HEK293T (cell line): ENCODE data around the gene ADGRL3.
"Not testable (repeated sequence)": the region's sequence is repeated elsewhere in the genome, so short reads cannot be mapped to it uniquely, and the experiment has no call there.

Source experiments
- CTCF ChIA-PET: fragments of 350-600 bp; formaldehyde crosslinking; extraction: SDS; loops from one replicate; lab custom pipeline; 2021; ENCODE audit warnings: antibody characterized with exemption, inconsistent platforms; lab: Yijun Ruan, JAX
- POLR2A ChIA-PET: fragments of 350-600 bp; formaldehyde crosslinking; extraction: SDS; loops from one replicate; lab custom pipeline; 2020; ENCODE audit warnings: antibody characterized with exemption, inconsistent platforms; lab: Yijun Ruan, JAX
- DNase-seq: peaks from one replicate; pipeline ENCODE4 v3.0.0; 2012; ENCODE audit warnings: mixed read lengths; ENCODE audit errors: extremely low spot score
- ARNT ChIP-seq: fragments of 450-650 bp; IDR thresholded peaks from 2 replicates; pipeline ENCODE4 v1.6.1; 2017; ENCODE audit warnings: mild to moderate bottlenecking
- BHLHE40 ChIP-seq: fragments of 450-650 bp; IDR thresholded peaks from 2 replicates; pipeline ENCODE4 v1.6.1; 2016; ENCODE audit warnings: mild to moderate bottlenecking, moderate library complexity, borderline replicate concordance
- CTBP1 ChIP-seq: fragments of 450-650 bp; IDR thresholded peaks from 2 replicates; pipeline ENCODE4 v1.6.1; 2016; ENCODE audit warnings: borderline replicate concordance
- ELF4 ChIP-seq: fragments of 450-650 bp; IDR thresholded peaks from 2 replicates; pipeline ENCODE4 v1.6.1; 2017; ENCODE audit warnings: antibody characterized with exemption
- FOXA1 ChIP-seq: fragments of 450-650 bp; IDR thresholded peaks from 2 replicates; pipeline ENCODE4 v1.6.1; 2016; ENCODE audit warnings: mild to moderate bottlenecking
- FOXK2 ChIP-seq: fragments of 450-650 bp; IDR thresholded peaks from 2 replicates; pipeline ENCODE4 v1.6.1; 2016; ENCODE audit warnings: mild to moderate bottlenecking
- FOXM1 ChIP-seq: fragments of 450-650 bp; IDR thresholded peaks from 2 replicates; pipeline ENCODE4 v1.6.1; 2017; ENCODE audit warnings: mild to moderate bottlenecking, borderline replicate concordance
- HDGF ChIP-seq: fragments of 450-650 bp; IDR thresholded peaks from 2 replicates; pipeline ENCODE4 v1.6.1; 2017; ENCODE audit warnings: antibody characterized with exemption, borderline replicate concordance
- L3MBTL2 ChIP-seq: fragments of 450-650 bp; conservative IDR thresholded peaks from 2 replicates; pipeline ENCODE4 v1.6.1; 2016; ENCODE audit warnings: mild to moderate bottlenecking
- LEF1 ChIP-seq: fragments of 450-650 bp; IDR thresholded peaks from 2 replicates; pipeline ENCODE4 v1.6.1; 2017; ENCODE audit warnings: mild to moderate bottlenecking, borderline replicate concordance
- NFRKB ChIP-seq: fragments of 450-650 bp; IDR thresholded peaks from 2 replicates; pipeline ENCODE4 v1.6.1; 2016; ENCODE audit warnings: mild to moderate bottlenecking, moderate library complexity
- PKNOX1 ChIP-seq: fragments of 450-650 bp; IDR thresholded peaks from 2 replicates; pipeline ENCODE4 v1.6.1; 2016
- SP1 ChIP-seq: fragments of 450-650 bp; IDR thresholded peaks from 2 replicates; pipeline ENCODE4 v1.6.1; 2017
- SUZ12 ChIP-seq: fragments of 450-650 bp; IDR thresholded peaks from 2 replicates; pipeline ENCODE4 v1.6.1; 2016; ENCODE audit warnings: mild to moderate bottlenecking
- TARDBP ChIP-seq: fragments of 450-650 bp; IDR thresholded peaks from 2 replicates; pipeline ENCODE4 v1.6.1; 2016
- ZNF384 ChIP-seq: fragments of 450-650 bp; IDR thresholded peaks from 2 replicates; pipeline ENCODE4 v1.6.1; 2016

The ADGRL3 gene

GRCh38 chr4:61376301-61376700 lies 176.2 kb downstream of the ADGRL3 start:
- POLR2A ChIA-PET = no interaction called here
- no peak for DNase-seq
- CTCF ChIA-PET = no interaction called here
- TF ChIP-seq HDGF (no peak), TARDBP (no peak), ARNT (no peak), FOXM1 (no peak), FOXA1 (no peak), L3MBTL2 (no peak), SP1 (no peak), NFRKB (no peak), FOXK2 (no peak), LEF1 (no peak), BHLHE40 (no peak), ZNF384 (no peak), ELF4 (no peak), SUZ12 (no peak), PKNOX1 (no peak), CTBP1 (no peak)

DNA sequence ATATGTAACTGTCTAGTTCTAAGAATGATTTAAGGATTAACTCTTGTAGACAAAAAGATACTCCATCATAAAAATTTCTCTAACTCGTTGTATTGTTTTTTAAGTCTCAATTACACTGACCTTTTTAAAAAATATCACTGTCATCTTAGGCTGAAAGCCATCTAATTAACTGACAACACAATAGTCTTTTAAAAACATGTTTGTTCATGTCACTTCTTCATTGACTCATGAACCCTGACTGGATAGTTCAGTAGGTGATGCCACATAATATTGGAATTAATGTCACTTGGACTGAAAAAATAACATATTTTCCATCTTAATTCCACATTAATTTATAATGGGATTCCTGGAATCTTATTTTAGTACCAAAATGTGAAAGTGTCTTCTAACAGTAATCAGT lies 179.3 kb downstream of the ADGRL3 start:
- ChIA-PET CTCF (no interaction called here), POLR2A (no interaction called here)
- no peak for DNase-seq
- TF ChIP-seq PKNOX1 (no peak), LEF1 (no peak), ELF4 (no peak), FOXM1 (no peak), CTBP1 (no peak), BHLHE40 (no peak), TARDBP (no peak), FOXK2 (no peak), FOXA1 (no peak), SP1 (no peak), ARNT (no peak), NFRKB (no peak), SUZ12 (no peak), L3MBTL2 (no peak), ZNF384 (no peak), HDGF (no peak)

DNA sequence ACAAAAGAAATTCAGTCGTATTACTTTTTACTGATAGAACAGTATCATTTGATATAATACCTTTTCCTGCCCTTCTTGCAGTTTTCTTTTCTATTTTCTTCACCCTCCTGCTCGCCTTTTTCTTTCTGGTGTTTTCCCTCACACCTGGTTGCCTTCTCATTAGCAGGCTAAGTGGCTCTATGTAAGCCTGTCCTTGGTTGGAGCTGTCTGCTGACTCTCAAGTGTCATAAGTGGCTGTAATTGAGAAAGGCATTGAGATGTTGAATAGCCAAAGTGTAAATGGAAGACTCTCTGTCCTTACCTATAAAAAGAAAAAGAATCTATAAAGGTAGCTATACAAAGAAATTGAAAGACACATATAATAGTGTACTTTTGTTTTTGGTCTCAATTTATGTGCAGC lies 180.7 kb downstream of the ADGRL3 start:
- ChIA-PET POLR2A (no interaction called here), CTCF (interaction anchor here (0.6 kb wide), 1 partner anchor 683 kb away, joined by 3 read pairs; no protein-coding TSS in a partner anchor)
- no peak for DNase-seq
- TF ChIP-seq SP1 (no peak), ELF4 (no peak), BHLHE40 (no peak), FOXM1 (no peak), ARNT (no peak), PKNOX1 (no peak), TARDBP (no peak), NFRKB (no peak), LEF1 (no peak), FOXA1 (no peak)

DNA sequence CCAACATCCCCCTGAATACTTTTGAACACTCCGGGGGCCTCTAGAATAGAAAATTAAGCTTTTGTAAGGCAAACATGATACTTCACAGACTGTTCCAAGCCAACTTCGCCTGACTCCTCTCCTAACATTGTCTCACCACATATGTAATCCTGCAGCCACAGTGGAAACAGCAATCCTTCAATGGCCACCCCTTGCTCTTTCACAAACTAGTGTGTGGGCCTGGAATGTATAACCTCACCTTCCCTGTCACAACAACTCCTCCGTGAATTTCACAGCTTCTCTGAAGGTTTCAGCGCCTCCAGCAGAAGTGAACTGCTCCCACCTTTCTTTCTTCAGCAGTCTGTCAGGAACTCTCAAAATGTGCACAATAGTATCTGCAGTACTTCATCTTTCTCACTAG lies 185.1 kb downstream of the ADGRL3 start:
- no peak for DNase-seq
- TF ChIP-seq FOXM1 = no peak
- TF ChIP-seq ARNT = no peak
- TF ChIP-seq LEF1 = no peak
- TF ChIP-seq FOXK2 = no peak
- TF ChIP-seq PKNOX1 = no peak
- no peak for TF ChIP-seq BHLHE40
- TF ChIP-seq ELF4 = no peak
- ChIA-PET POLR2A (no interaction called here), CTCF (no interaction called here)

DNA sequence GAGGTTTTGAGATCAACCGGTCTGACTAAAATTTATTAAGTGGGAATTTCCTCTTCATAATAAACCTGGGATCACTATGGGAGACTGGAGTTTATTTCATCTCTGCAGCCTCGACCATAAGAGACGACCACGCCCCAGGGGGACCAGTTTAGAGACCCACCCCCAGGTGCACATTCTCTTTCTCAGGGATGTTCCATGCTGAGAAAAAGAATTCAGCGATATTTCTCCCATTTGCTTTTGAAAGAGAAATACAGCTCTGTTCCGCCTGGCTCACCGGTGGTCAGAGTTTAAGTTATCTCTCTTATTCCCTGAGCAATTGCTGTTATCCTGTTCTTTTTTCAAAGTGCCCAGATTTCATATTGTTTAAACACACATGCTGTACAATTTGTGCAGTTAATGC lies 187.2 kb downstream of the ADGRL3 start:
- CTCF ChIA-PET, POLR2A ChIA-PET, DNase-seq: not testable (repeated sequence)

DNA sequence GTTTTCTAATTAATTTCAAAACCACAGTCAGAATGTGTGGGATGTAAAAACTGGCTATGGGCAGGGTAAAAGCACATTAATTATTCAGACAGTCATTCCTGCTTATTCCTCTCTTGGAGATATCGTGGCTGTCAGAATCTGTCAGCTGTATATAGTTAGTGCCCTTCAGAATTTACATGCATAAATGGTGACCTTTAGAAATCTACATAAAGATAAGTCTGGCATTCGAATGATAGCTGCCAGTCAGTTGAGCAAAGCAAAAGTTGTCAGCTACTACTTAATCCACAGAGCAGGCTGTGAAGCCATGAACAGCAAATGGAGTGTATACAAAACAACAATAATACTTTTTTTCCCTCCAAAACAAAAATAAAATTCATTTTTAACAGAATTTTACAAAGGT lies 189.5 kb downstream of the ADGRL3 start:
- CTCF ChIA-PET = no interaction called here
- DNase-seq = no peak
- POLR2A ChIA-PET = no interaction called here
- TF ChIP-seq LEF1 (no peak), CTBP1 (no peak), SP1 (no peak), ELF4 (no peak), BHLHE40 (no peak), FOXK2 (no peak), PKNOX1 (no peak), TARDBP (no peak), FOXM1 (no peak), NFRKB (no peak), SUZ12 (no peak), FOXA1 (no peak), ZNF384 (no peak), L3MBTL2 (no peak)
